Measurements from ENCODE around the gene UGT2A3. TPM values are rescaled to one million over a fixed set of nuclear protein-coding genes. Genes with fewer than 3 reads are reported as not detected.
"Not testable (repeated sequence)": the region's sequence is repeated elsewhere in the genome, so short reads cannot be mapped to it uniquely, and the experiment has no call there.

Gene UGT2A3
- polyA plus RNA-seq, 3 donors, result 53.2 to 115 (median 110) TPM

- DNase-seq, result no peak
Measured at GRCh38 chr4:68929076-68929737, 22.4 kb downstream of the UGT2A3 start.

GRCh38 chr4:68927165-68927564 is 24.4 kb downstream of the UGT2A3 start:
- DNase-seq, result no peak

- DNase-seq, result not testable (repeated sequence)
Measured at GRCh38 chr4:68922202-68922601, 29.4 kb downstream of the UGT2A3 start.

GRCh38 chr4:68921051-68921450 is 30.6 kb downstream of the UGT2A3 start:
- DNase-seq, result no peak

- DNase-seq, result no peak
Measured at GRCh38 chr4:68917016-68917415, 34.6 kb downstream of the UGT2A3 start.

GRCh38 chr4:68912807-68913206 is 38.8 kb downstream of the UGT2A3 start:
- no peak for DNase-seq

- no peak for DNase-seq
Measured at GRCh38 chr4:68909385-68909784, 42.2 kb downstream of the UGT2A3 start.

- DNase-seq, result no peak
Measured at GRCh38 chr4:68907788-68908700, 43.6 kb downstream of the UGT2A3 start.

GRCh38 chr4:68907245-68907644 is 44.4 kb downstream of the UGT2A3 start:
- DNase-seq, result no peak

GRCh38 chr4:68906780-68907137 is 44.8 kb downstream of the UGT2A3 start:
- DNase-seq, result no peak

- DNase-seq, result peak; percentile 56
Measured at GRCh38 chr4:68905939-68906779, 45.4 kb downstream of the UGT2A3 start.

GRCh38 chr4:68905598-68905938 is 46.0 kb downstream of the UGT2A3 start:
- no peak for DNase-seq

- DNase-seq, result no peak
Measured at GRCh38 chr4:68904786-68905185, 46.8 kb downstream of the UGT2A3 start.

GRCh38 chr4:68896749-68897148 is 54.9 kb downstream of the UGT2A3 start:
- no peak for DNase-seq

GRCh38 chr4:68895561-68896198 is 55.9 kb downstream of the UGT2A3 start:
- no peak for DNase-seq

- DNase-seq, result no peak
Measured at GRCh38 chr4:68892861-68893260, 58.7 kb downstream of the UGT2A3 start.

GRCh38 chr4:68891678-68892077 is 59.9 kb downstream of the UGT2A3 start:
- no peak for DNase-seq

GRCh38 chr4:68885545-68885944 is 66.1 kb downstream of the UGT2A3 start:
- no peak for DNase-seq

GRCh38 chr4:68883870-68884269 is 67.7 kb downstream of the UGT2A3 start:
- no peak for DNase-seq
